Natural killer cell (primary cell): Measurements from ENCODE around the gene EXOC1. TPM values are rescaled to one million over a fixed set of nuclear protein-coding genes. Genes with fewer than 3 reads are reported as not detected.

Experiments used
- ATAC-seq, 3 donors: fragments of 150-1000 bp in 2 of 3; fragments of 200-7000 bp in 1 of 3; cut with Tn5 transposase; 1 replicate in 1 of 3; 2 replicates in 2 of 3; pipeline ENCODE4 v1.10.0; 2021; ENCODE audit warnings: mild to moderate bottlenecking in 2 of 3, moderate library complexity in 2 of 3
- DNase-seq, 2 donors: peaks; one replicate each; pipeline versions ENCODE4 v3.0.0 to v3.0.0-alpha.2; 2013 to 2021; ENCODE audit warnings: mixed read lengths in 1 of 2
- H3K27ac ChIP-seq: one replicate; pipeline ENCODE4 v1.5.1; 2013; ENCODE audit warnings: mild to moderate bottlenecking, low read length
- H3K27me3 ChIP-seq: one replicate; pipeline ENCODE4 v1.6.1; 2013; ENCODE audit warnings: low read length; ENCODE audit not compliant: control insufficient read depth, insufficient read depth
- H3K36me3 ChIP-seq: one replicate; pipeline ENCODE4 v1.6.1; 2013; ENCODE audit warnings: low read length; ENCODE audit not compliant: control insufficient read depth, insufficient read depth
- H3K4me1 ChIP-seq: one replicate; pipeline ENCODE4 v1.6.1; 2013; ENCODE audit warnings: low read length; ENCODE audit not compliant: control insufficient read depth, insufficient read depth
- H3K4me3 ChIP-seq: one replicate; pipeline ENCODE4 v1.5.1; 2013; ENCODE audit warnings: low read length
- H3K9me3 ChIP-seq: one replicate; pipeline ENCODE4 v1.6.1; 2013; ENCODE audit warnings: low read length; ENCODE audit not compliant: control insufficient read depth, insufficient read depth
- H3K27ac Mint-ChIP-seq, 2 donors: one replicate each; pipeline ENCODE4 v1.8.0; 2022; ENCODE audit warnings: mild to moderate bottlenecking in 2 of 2, mixed read lengths in 2 of 2, moderate library complexity in 1 of 2
- H3K27me3 Mint-ChIP-seq, 2 donors: one replicate each; pipeline ENCODE4 v1.8.0; 2022; ENCODE audit warnings: low read depth in 2 of 2, mixed read lengths in 2 of 2
- H3K36me3 Mint-ChIP-seq: one replicate; pipeline ENCODE4 v1.8.0; 2022; ENCODE audit warnings: mixed read lengths
- H3K4me1 Mint-ChIP-seq, 2 donors: one replicate each; pipeline ENCODE4 v1.8.0; 2022; ENCODE audit warnings: mixed read lengths in 2 of 2
- H3K4me3 Mint-ChIP-seq: one replicate; pipeline ENCODE4 v1.8.0; 2022; ENCODE audit warnings: mild to moderate bottlenecking, moderate library complexity, mixed read lengths
- H3K9me3 Mint-ChIP-seq, 2 donors: one replicate each; pipeline ENCODE4 v1.8.0; 2022; ENCODE audit warnings: mixed read lengths in 2 of 2
- CTCF ChIP-seq: fragments of 200-600 bp; IDR thresholded peaks from one replicate; pipeline ENCODE4 v1.8.0; 2022; ENCODE audit warnings: antibody characterized with exemption
- whole genome bisulfite sequencing: methylation state at CpG from one replicate; pipeline ENCODE4 v1.1.7; 2013; ENCODE audit warnings: missing lambda C conversion rate; ENCODE audit not compliant: insufficient coverage; 5-methylcytosine and 5-hydroxymethylcytosine counted together
- intact Hi-C: fragments of 100-400 bp; cut with micrococcal nuclease; formaldehyde crosslinking; loops from one replicate; pipeline ENCODE4 v1.14.2; 2022
- total RNA-seq, 4 donors: library from RNA; stranded (reverse); fragments of 120-200 nt in 1 of 4; gene quantifications; one replicate each; pipeline versions ENCODE4 v1.2.3 to v1.2.4, GENCODE V29; 2013 to 2022

EXOC1 gene
- total RNA-seq, 3 donors from 2014 or later (not counting 1 experiment from before 2014, with no cell fraction given) = 16.3 to 25.8 (median 20.9) TPM

- Histone ChIP-seq H3K4me1 (no peaks in the 10 kb centered on the region), H3K36me3 (no peaks in the 10 kb centered on the region), H3K27ac (no peak overlapping the region), H3K27me3 (peaks cover 2% of the 10 kb centered on the region), H3K9me3 (no peaks in the 10 kb centered on the region), H3K4me3 (no peak overlapping the region)
- intact Hi-C loops = no loop called here
- DNase-seq (no peak), ATAC-seq (no peak)
- TF ChIP-seq CTCF = no peak
- H3K9me3 Mint-ChIP-seq = no peaks in the 10 kb centered on the region
- WGBS = 100% methylated on average over 2 of the region's 2 CpGs
- no peak overlapping the region for H3K4me3 Mint-ChIP-seq
- peaks cover 29 to 33% of the 10 kb centered on the region in 2 donors for H3K27me3 Mint-ChIP-seq
- H3K36me3 Mint-ChIP-seq = no peaks in the 10 kb centered on the region
- no peak overlapping the region for H3K27ac Mint-ChIP-seq
- no peaks in the 10 kb centered on the region for H3K4me1 Mint-ChIP-seq
Observed at GRCh38 chr4:55827582-55827981, 25.9 kb upstream of the EXOC1 start.

- no peak for ATAC-seq
- Mint-ChIP-seq H3K4me1 (no peaks in the 10 kb centered on the region), H3K36me3 (no peaks in the 10 kb centered on the region), H3K9me3 (no peaks in the 10 kb centered on the region), H3K27me3 (peaks cover 34 to 49% of the 10 kb centered on the region in 2 donors), H3K27ac (no peak overlapping the region), H3K4me3 (no peak overlapping the region)
- Histone ChIP-seq H3K4me3 (no peak overlapping the region), H3K27ac (no peak overlapping the region), H3K27me3 (peaks cover 3% of the 10 kb centered on the region), H3K4me1 (no peaks in the 10 kb centered on the region), H3K9me3 (no peaks in the 10 kb centered on the region), H3K36me3 (no peaks in the 10 kb centered on the region)
- intact Hi-C loops = no loop called here
- TF ChIP-seq CTCF = no peak
- WGBS = 92% methylated on average over 2 of the region's 3 CpGs
- no peak for DNase-seq
Observed at GRCh38 chr4:55830048-55830447, 23.4 kb upstream of the EXOC1 start.

DNA sequence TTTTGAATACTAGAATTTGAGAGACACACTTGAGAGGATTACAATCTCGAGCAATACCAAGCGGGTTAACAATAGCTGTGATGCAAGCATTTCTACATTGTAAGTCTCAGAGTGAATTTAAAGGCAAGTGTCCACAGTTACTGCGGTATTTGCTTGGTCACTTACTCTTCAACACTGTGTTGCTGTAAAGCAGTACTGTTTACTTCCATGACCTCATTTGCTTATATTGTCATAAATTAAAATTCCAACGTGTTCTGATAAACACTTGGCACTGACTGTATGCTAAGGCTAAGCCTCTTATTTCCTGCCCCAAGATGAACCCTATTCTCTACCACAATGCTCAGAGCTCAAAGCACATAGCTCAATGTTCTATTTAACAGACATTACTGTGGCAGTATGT lies 22.7 kb upstream of the EXOC1 start:
- Histone ChIP-seq H3K36me3 (no peaks in the 10 kb centered on the region), H3K27ac (no peak overlapping the region), H3K4me1 (no peaks in the 10 kb centered on the region), H3K27me3 (peaks cover 3% of the 10 kb centered on the region), H3K4me3 (no peak overlapping the region), H3K9me3 (no peaks in the 10 kb centered on the region)
- no peak for TF ChIP-seq CTCF
- ATAC-seq (no peak), DNase-seq (no peak)
- Mint-ChIP-seq H3K27ac (no peak overlapping the region), H3K27me3 (peaks cover 39 to 55% of the 10 kb centered on the region in 2 donors), H3K36me3 (peaks cover 6% of the 10 kb centered on the region), H3K9me3 (no peaks in the 10 kb centered on the region), H3K4me1 (no peaks in the 10 kb centered on the region), H3K4me3 (no peak overlapping the region)
- 75% methylated on average over 4 of the region's 4 CpGs for WGBS
- intact Hi-C loops = no loop called here

DNA sequence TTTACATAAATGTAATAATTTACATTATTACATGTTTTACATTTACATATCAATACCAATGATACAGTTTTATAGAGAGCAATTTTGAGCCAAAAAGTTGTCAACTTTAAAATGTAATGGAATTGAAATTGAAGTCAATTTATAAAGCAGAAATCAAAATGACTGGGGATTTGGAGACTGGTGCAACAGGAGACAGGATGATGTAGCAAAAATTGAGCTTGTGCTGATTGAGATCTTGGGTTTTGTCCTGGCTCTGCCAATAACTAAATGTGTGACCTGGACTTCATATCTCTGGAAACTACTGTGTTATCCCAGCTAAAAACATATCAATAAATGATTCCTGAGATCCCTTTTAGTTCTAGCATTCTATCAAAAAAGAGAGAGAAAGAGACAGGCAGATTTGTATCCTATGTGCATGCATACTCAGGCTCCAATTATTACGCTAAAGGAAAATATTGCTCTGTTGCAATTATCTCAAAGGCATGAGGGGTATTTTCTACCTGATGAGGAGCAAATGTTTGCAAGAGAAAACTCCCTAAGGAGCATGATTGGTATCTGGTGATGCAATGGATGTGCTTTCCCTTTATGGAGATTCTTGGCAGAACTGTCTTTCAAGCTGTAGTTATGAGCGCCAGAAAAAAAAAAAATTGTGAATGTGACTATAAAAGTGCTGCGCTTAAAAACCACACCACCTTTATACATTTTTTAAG lies 19.2 kb upstream of the EXOC1 start:
- 100% methylated on average over 1 of the region's 3 CpGs for WGBS
- TF ChIP-seq CTCF = no peak
- H3K4me3 ChIP-seq = no peak overlapping the region
- H3K27me3 Mint-ChIP-seq = peaks cover 29 to 53% of the 10 kb centered on the region in 2 donors
- no peaks in the 10 kb centered on the region for H3K4me1 ChIP-seq
- H3K4me3 Mint-ChIP-seq = no peak overlapping the region
- no peaks in the 10 kb centered on the region for H3K36me3 ChIP-seq
- no peaks in the 10 kb centered on the region for H3K4me1 Mint-ChIP-seq
- no peaks in the 10 kb centered on the region for H3K9me3 ChIP-seq
- H3K9me3 Mint-ChIP-seq = no peaks in the 10 kb centered on the region
- intact Hi-C loops = no loop called here
- no peak overlapping the region for H3K27ac Mint-ChIP-seq
- H3K27ac ChIP-seq = no peak overlapping the region
- H3K27me3 ChIP-seq = peaks cover 13% of the 10 kb centered on the region
- H3K36me3 Mint-ChIP-seq = peaks cover 11% of the 10 kb centered on the region
- DNase-seq (no peak), ATAC-seq (no peak)
